ENCODE measurements around the gene PTCH1.

Gene PTCH1

DNA sequence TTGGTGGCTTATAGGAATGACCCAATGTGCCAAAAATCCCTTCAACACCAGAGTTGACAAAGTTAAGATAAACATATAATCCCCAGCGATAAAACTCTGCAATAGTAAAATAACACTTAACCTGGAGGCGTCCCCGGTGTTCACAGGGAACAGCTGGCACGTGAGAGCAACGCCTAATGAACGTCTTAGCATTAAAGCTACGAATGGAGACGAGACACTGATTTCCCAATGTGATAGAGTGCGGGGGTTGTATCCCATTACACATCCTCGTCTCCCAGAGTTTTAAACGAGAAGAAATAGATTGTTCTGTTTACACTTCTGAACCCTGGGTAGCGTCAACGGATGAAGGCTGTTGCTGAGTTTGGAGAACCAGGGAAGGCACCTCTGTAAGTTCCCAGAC is 57.6 kb downstream of the PTCH1 start:
- Histone ChIP-seq H3K27ac (ENCODE audit: low read depth, low read length) (no peak overlapping the region), H3K4me1 (ENCODE audit: control insufficient read depth in 1 of 2, insufficient read depth in 2 of 2, low read length in 2 of 2) (peaks cover 33 to 43% of the 10 kb centered on the region in 2 donors), H3K9me3 (ENCODE audit: control insufficient read depth in 1 of 2, low read length in 2 of 2) (no peaks in the 10 kb centered on the region), H3K9ac (ENCODE audit: low read depth in 1 of 2, low read length in 2 of 2) (no peak overlapping the region), H3K4me3 (ENCODE audit: low read depth in 1 of 2, low read length in 2 of 2) (no peak overlapping the region), H3K36me3 (ENCODE audit: control insufficient read depth in 1 of 2, insufficient read depth in 2 of 2, low read length in 2 of 2) (peaks cover 28 to 64% of the 10 kb centered on the region in 2 donors), H3K27me3 (ENCODE audit: control insufficient read depth in 1 of 2, insufficient read depth in 2 of 2, low read length in 2 of 2) (no peaks in the 10 kb centered on the region)

GRCh38 chr9:95458666-95459065 is 58.1 kb downstream of the PTCH1 start:
- Histone ChIP-seq H3K9me3 (ENCODE audit: control insufficient read depth in 1 of 2, low read length in 2 of 2) (no peaks in the 10 kb centered on the region), H3K4me1 (ENCODE audit: control insufficient read depth in 1 of 2, insufficient read depth in 2 of 2, low read length in 2 of 2) (peaks cover 28 to 40% of the 10 kb centered on the region in 2 donors), H3K36me3 (ENCODE audit: control insufficient read depth in 1 of 2, insufficient read depth in 2 of 2, low read length in 2 of 2) (peaks cover 28 to 69% of the 10 kb centered on the region in 2 donors)

GRCh38 chr9:95457769-95458168 is 59.0 kb downstream of the PTCH1 start:
- H3K27me3 ChIP-seq (ENCODE audit: control insufficient read depth in 1 of 2, insufficient read depth in 2 of 2, low read length in 2 of 2) = no peaks in the 10 kb centered on the region
- no peak overlapping the region for H3K9ac ChIP-seq (ENCODE audit: low read depth in 1 of 2, low read length in 2 of 2)
- no peaks in the 10 kb centered on the region for H3K9me3 ChIP-seq (ENCODE audit: control insufficient read depth in 1 of 2, low read length in 2 of 2)
- H3K4me3 ChIP-seq (ENCODE audit: low read depth in 1 of 2, low read length in 2 of 2) = no peak overlapping the region
- peaks cover 20 to 32% of the 10 kb centered on the region in 2 donors for H3K4me1 ChIP-seq (ENCODE audit: control insufficient read depth in 1 of 2, insufficient read depth in 2 of 2, low read length in 2 of 2)
- peaks cover 28 to 77% of the 10 kb centered on the region in 2 donors for H3K36me3 ChIP-seq (ENCODE audit: control insufficient read depth in 1 of 2, insufficient read depth in 2 of 2, low read length in 2 of 2)
- H3K27ac ChIP-seq (ENCODE audit: low read depth, low read length) = no peak overlapping the region

More at GRCh38 chr9:95458666-95459065, 58.1 kb downstream of the PTCH1 start:
- Histone ChIP-seq H3K4me3 (ENCODE audit: low read depth in 1 of 2, low read length in 2 of 2) (no peak overlapping the region), H3K27me3 (ENCODE audit: control insufficient read depth in 1 of 2, insufficient read depth in 2 of 2, low read length in 2 of 2) (no peaks in the 10 kb centered on the region), H3K9ac (ENCODE audit: low read depth in 1 of 2, low read length in 2 of 2) (no peak overlapping the region), H3K27ac (ENCODE audit: low read depth, low read length) (no peak overlapping the region)

DNA sequence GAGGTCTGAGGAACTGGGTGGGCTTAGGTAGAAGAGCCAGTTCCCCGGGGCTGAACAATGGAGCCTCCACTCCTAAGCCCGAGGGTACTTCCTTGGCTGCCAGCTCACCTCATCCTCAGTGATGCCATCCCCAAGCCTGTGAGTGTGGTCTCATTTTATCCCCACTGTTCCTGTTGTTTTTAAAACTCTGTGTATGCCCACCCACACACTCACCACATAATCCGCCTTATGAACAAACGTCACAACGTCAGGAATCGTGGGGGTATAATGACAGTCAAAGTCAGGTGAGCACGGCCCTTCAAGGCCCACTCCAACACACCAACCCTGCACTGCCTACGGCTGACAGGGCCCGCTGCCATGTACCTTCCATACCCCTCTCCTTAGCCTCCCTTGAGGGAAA is 61.1 kb downstream of the PTCH1 start:
- no peaks in the 10 kb centered on the region for H3K9me3 ChIP-seq (ENCODE audit: control insufficient read depth in 1 of 2, low read length in 2 of 2)
- H3K9ac ChIP-seq (ENCODE audit: low read depth in 1 of 2, low read length in 2 of 2) = no peak overlapping the region
- H3K4me3 ChIP-seq (ENCODE audit: low read depth in 1 of 2, low read length in 2 of 2) = no peak overlapping the region
- H3K27ac ChIP-seq (ENCODE audit: low read depth, low read length) = no peak overlapping the region
- peaks cover under 1 to 18% of the 10 kb centered on the region in 2 donors for H3K4me1 ChIP-seq (ENCODE audit: control insufficient read depth in 1 of 2, insufficient read depth in 2 of 2, low read length in 2 of 2)
- no peaks in the 10 kb centered on the region for H3K27me3 ChIP-seq (ENCODE audit: control insufficient read depth in 1 of 2, insufficient read depth in 2 of 2, low read length in 2 of 2)
- H3K36me3 ChIP-seq (ENCODE audit: control insufficient read depth in 1 of 2, insufficient read depth in 2 of 2, low read length in 2 of 2) = peaks cover 25 to 76% of the 10 kb centered on the region in 2 donors

DNA sequence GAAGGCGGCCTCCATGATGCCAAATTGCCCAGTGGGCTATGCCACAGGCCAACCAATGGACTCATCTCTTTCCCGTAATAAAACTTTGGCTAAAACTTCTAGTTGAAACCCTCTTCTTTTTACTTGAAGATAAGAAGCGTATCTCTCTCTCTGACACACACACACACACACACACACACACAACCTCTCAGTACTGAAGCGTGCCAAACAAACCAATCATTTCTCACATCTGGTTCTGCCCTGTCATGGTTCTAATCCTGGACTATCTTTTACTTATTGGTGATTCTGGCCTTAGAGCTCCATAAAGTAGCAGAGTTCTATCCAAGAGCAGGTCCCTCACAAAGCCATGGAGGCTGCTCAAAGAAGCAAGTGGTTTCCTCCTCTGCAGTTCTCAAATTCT is 64.6 kb downstream of the PTCH1 start:
- no peaks in the 10 kb centered on the region for H3K4me1 ChIP-seq (ENCODE audit: control insufficient read depth in 1 of 2, insufficient read depth in 2 of 2, low read length in 2 of 2)
- H3K9ac ChIP-seq (ENCODE audit: low read depth in 1 of 2, low read length in 2 of 2) = no peak overlapping the region
- H3K27ac ChIP-seq (ENCODE audit: low read depth, low read length) = no peak overlapping the region
- H3K36me3 ChIP-seq (ENCODE audit: control insufficient read depth in 1 of 2, insufficient read depth in 2 of 2, low read length in 2 of 2) = peaks cover 24 to 82% of the 10 kb centered on the region in 2 donors
- H3K4me3 ChIP-seq (ENCODE audit: low read depth in 1 of 2, low read length in 2 of 2) = no peak overlapping the region
- H3K9me3 ChIP-seq (ENCODE audit: control insufficient read depth in 1 of 2, low read length in 2 of 2) = no peaks in the 10 kb centered on the region
- no peaks in the 10 kb centered on the region for H3K27me3 ChIP-seq (ENCODE audit: control insufficient read depth in 1 of 2, insufficient read depth in 2 of 2, low read length in 2 of 2)

DNA sequence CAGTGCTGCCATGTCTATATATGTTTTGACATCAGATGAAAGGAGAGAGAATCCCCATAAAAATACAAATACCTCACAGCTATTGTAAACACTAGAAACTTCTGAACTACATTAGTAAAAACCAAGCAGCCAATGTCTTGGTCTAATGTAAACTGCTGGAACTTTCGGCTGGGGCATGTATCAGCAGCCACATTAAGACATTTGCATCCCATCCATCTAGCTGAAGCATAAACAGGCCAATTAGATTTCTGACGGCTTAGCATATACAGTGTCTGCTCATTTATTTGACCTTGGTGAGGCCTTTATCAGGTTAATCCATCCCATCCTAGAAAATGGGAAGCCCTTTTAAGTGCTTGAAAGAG is 65.7 kb downstream of the PTCH1 start:
- H3K27me3 ChIP-seq (ENCODE audit: control insufficient read depth in 1 of 2, insufficient read depth in 2 of 2, low read length in 2 of 2) = no peaks in the 10 kb centered on the region
- H3K36me3 ChIP-seq (ENCODE audit: control insufficient read depth in 1 of 2, insufficient read depth in 2 of 2, low read length in 2 of 2) = peaks cover 15 to 85% of the 10 kb centered on the region in 2 donors
- H3K9me3 ChIP-seq (ENCODE audit: control insufficient read depth in 1 of 2, low read length in 2 of 2) = no peaks in the 10 kb centered on the region
- no peak overlapping the region for H3K4me3 ChIP-seq (ENCODE audit: low read depth in 1 of 2, low read length in 2 of 2)
- no peaks in the 10 kb centered on the region for H3K4me1 ChIP-seq (ENCODE audit: control insufficient read depth in 1 of 2, insufficient read depth in 2 of 2, low read length in 2 of 2)
- no peak overlapping the region for H3K9ac ChIP-seq (ENCODE audit: low read depth in 1 of 2, low read length in 2 of 2)
- H3K27ac ChIP-seq (ENCODE audit: low read depth, low read length) = no peak overlapping the region

DNA sequence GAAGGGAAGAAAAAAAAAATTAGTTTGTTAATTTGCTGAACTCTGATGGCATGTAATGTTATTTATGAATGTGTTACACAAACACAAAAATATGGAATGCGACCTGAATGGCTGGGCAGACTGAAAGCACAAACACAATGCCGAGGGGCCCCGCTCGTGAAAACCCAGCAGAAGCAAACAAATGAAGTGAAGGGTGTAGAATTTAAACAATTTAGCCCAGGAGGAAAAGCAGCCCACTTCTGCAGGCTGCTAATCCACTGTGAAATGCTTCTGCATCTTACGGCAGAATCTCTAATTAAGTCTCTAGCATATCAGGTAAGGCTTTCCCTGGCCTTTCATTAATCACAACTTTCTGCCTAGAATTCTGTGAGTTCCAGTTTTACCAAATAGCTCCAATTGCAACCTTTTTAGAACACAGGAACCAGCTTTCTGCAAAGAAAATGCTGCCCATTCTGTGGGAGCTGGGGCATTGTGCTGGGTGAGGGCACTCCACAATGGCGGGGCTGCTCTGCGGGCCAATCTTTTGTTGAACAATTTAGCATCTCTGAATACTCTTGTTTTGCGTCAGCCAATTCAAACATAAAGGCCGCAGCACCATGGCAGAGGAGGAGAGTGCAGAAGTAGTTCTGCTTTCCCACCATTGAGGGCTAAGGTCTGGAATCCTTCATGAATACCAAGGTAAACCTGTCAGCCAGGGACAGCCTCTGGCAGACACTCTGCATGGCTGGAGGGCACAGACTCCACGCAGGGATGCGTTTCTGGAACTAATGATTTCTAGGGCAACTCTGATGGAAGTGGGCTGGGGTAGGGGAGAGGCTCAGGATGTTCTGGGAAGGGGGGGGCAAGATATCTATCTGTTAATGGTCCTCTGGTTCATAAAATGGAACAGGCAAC is 66.4 kb downstream of the PTCH1 start:
- H3K9me3 ChIP-seq (ENCODE audit: control insufficient read depth in 1 of 2, low read length in 2 of 2) = no peaks in the 10 kb centered on the region

GRCh38 chr9:95449016-95449415 is 67.8 kb downstream of the PTCH1 start:
- Histone ChIP-seq H3K9ac (ENCODE audit: low read depth in 1 of 2, low read length in 2 of 2) (no peak overlapping the region), H3K4me1 (ENCODE audit: control insufficient read depth in 1 of 2, insufficient read depth in 2 of 2, low read length in 2 of 2) (no peaks in the 10 kb centered on the region), H3K36me3 (ENCODE audit: control insufficient read depth in 1 of 2, insufficient read depth in 2 of 2, low read length in 2 of 2) (peaks cover 15 to 82% of the 10 kb centered on the region in 2 donors), H3K9me3 (ENCODE audit: control insufficient read depth in 1 of 2, low read length in 2 of 2) (no peaks in the 10 kb centered on the region), H3K27me3 (ENCODE audit: control insufficient read depth in 1 of 2, insufficient read depth in 2 of 2, low read length in 2 of 2) (no peaks in the 10 kb centered on the region), H3K27ac (ENCODE audit: low read depth, low read length) (no peak overlapping the region), H3K4me3 (ENCODE audit: low read depth in 1 of 2, low read length in 2 of 2) (no peak overlapping the region)

More for the DNA sequence above, 66.4 kb downstream of the PTCH1 start:
- no peaks in the 10 kb centered on the region for H3K4me1 ChIP-seq (ENCODE audit: control insufficient read depth in 1 of 2, insufficient read depth in 2 of 2, low read length in 2 of 2)
- H3K36me3 ChIP-seq (ENCODE audit: control insufficient read depth in 1 of 2, insufficient read depth in 2 of 2, low read length in 2 of 2) = peaks cover 11 to 82% of the 10 kb centered on the region in 2 donors
- H3K4me3 ChIP-seq (ENCODE audit: low read depth in 1 of 2, low read length in 2 of 2) = no peak overlapping the region
- no peak overlapping the region for H3K9ac ChIP-seq (ENCODE audit: low read depth in 1 of 2, low read length in 2 of 2)
- no peaks in the 10 kb centered on the region for H3K27me3 ChIP-seq (ENCODE audit: control insufficient read depth in 1 of 2, insufficient read depth in 2 of 2, low read length in 2 of 2)
- no peak overlapping the region for H3K27ac ChIP-seq (ENCODE audit: low read depth, low read length)

GRCh38 chr9:95447660-95448420 is 68.9 kb downstream of the PTCH1 start:
- peaks cover 15 to 71% of the 10 kb centered on the region in 2 donors for H3K36me3 ChIP-seq (ENCODE audit: control insufficient read depth in 1 of 2, insufficient read depth in 2 of 2, low read length in 2 of 2)
- no peak overlapping the region for H3K27ac ChIP-seq (ENCODE audit: low read depth, low read length)
- H3K4me3 ChIP-seq (ENCODE audit: low read depth in 1 of 2, low read length in 2 of 2) = no peak overlapping the region
- no peak overlapping the region for H3K9ac ChIP-seq (ENCODE audit: low read depth in 1 of 2, low read length in 2 of 2)
- no peaks in the 10 kb centered on the region for H3K27me3 ChIP-seq (ENCODE audit: control insufficient read depth in 1 of 2, insufficient read depth in 2 of 2, low read length in 2 of 2)
- H3K9me3 ChIP-seq (ENCODE audit: control insufficient read depth in 1 of 2, low read length in 2 of 2) = no peaks in the 10 kb centered on the region
- H3K4me1 ChIP-seq (ENCODE audit: control insufficient read depth in 1 of 2, insufficient read depth in 2 of 2, low read length in 2 of 2) = no peaks in the 10 kb centered on the region

DNA sequence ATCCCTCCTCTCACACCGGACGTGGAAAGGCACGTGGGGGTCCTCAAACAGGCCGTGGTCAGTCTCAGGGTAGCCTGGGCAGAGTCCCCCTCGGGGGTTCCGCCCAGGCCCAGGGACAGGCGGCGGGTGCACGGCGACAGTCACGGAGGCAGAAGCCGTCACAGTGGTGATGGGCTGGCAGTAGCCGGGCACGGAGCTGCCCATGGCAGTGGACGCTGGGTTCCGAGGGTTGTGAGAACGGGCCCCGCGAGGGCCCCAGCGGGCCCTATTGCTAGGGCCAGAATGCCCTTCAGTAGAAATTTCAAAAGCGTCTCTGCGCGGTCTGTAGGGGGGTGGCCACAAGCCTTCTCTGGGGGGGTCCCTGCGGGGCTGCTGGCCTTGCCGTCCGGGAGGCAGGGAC is 69.8 kb downstream of the PTCH1 start:
- H3K9me3 ChIP-seq (ENCODE audit: control insufficient read depth in 1 of 2, low read length in 2 of 2) = no peaks in the 10 kb centered on the region

More for the DNA sequence above, 69.8 kb downstream of the PTCH1 start:
- H3K4me1 ChIP-seq (ENCODE audit: control insufficient read depth in 1 of 2, insufficient read depth in 2 of 2, low read length in 2 of 2) = no peaks in the 10 kb centered on the region
- peaks cover 15 to 67% of the 10 kb centered on the region in 2 donors for H3K36me3 ChIP-seq (ENCODE audit: control insufficient read depth in 1 of 2, insufficient read depth in 2 of 2, low read length in 2 of 2)
- no peak overlapping the region for H3K27ac ChIP-seq (ENCODE audit: low read depth, low read length)
- H3K27me3 ChIP-seq (ENCODE audit: control insufficient read depth in 1 of 2, insufficient read depth in 2 of 2, low read length in 2 of 2) = no peaks in the 10 kb centered on the region
- no peak overlapping the region for H3K4me3 ChIP-seq (ENCODE audit: low read depth in 1 of 2, low read length in 2 of 2)
- no peak overlapping the region for H3K9ac ChIP-seq (ENCODE audit: low read depth in 1 of 2, low read length in 2 of 2)

Data from duodenal mucosa (tissue), 2 donors.